ENCODE data around the gene EPRS1. TPM values are rescaled to one million over a fixed set of nuclear protein-coding genes. Genes with fewer than 3 reads are reported as not detected.

The EPRS1 gene
- total RNA-seq (2016; rRNA removed; fragmentation: Illumina TruSeq; extraction: Trizol), result 124 and 194 TPM in 2 replicates
- 16.7 and 18.1 TPM in 2 replicates for total RNA-seq (2016; cell fraction: cytosol; rRNA removed; fragmentation: Illumina TruSeq; extraction: Trizol; ENCODE audit: low read depth)
- 119 and 184 TPM in 2 replicates for total RNA-seq (2016; cell fraction: insoluble cytoplasmic fraction; rRNA removed; fragmentation: Illumina TruSeq; extraction: Trizol)
- 23.3 and 32.3 TPM in 2 replicates for total RNA-seq (2016; cell fraction: membrane; rRNA removed; fragmentation: Illumina TruSeq; extraction: Trizol)
- 87.3 and 93.5 TPM in 2 replicates for total RNA-seq (2016; cell fraction: nucleus; rRNA removed; fragmentation: Illumina TruSeq; extraction: Trizol)
- polyA plus RNA-seq (2011; rRNA removed), result 67.5 and 86.1 TPM in 2 replicates
- 20.0 and 26.9 TPM in 2 replicates for polyA plus RNA-seq (2011; cell fraction: cytosol; rRNA removed)
- polyA plus RNA-seq (2011; cell fraction: nucleus; rRNA removed), result 13.1 and 18.8 TPM in 2 replicates
- polyA plus RNA-seq (2012), result 70.1 and 74.9 TPM in 2 replicates
- polyA plus RNA-seq (2016; cell fraction: cytosol; fragmentation: Illumina TruSeq; extraction: Trizol; ENCODE audit: low read depth), result 4.8 and 6.3 TPM in 2 replicates
- polyA plus RNA-seq (2016; cell fraction: insoluble cytoplasmic fraction; fragmentation: Illumina TruSeq; extraction: Trizol; ENCODE audit: low read depth), result 140 and 143 TPM in 2 replicates
- 13.9 and 18.0 TPM in 2 replicates for polyA plus RNA-seq (2016; cell fraction: membrane; fragmentation: Illumina TruSeq; extraction: Trizol; ENCODE audit: low read depth)
- 83.9 and 84.1 TPM in 2 replicates for polyA plus RNA-seq (2016; cell fraction: nucleus; fragmentation: Illumina TruSeq; extraction: Trizol; ENCODE audit: insufficient read depth, low read depth)
- 61.0 and 121 TPM in 2 replicates for polyA minus RNA-seq (2011; rRNA and poly(A)+ RNA removed; ENCODE audit: low replicate concordance)
- 68.1 and 86.3 TPM in 2 replicates for polyA minus RNA-seq (2011; cell fraction: cytosol; rRNA and poly(A)+ RNA removed)
- 60.3 and 73.6 TPM in 2 replicates for polyA minus RNA-seq (2011; cell fraction: nucleus; rRNA and poly(A)+ RNA removed)
- percentile 83 among the genes with signal in this experiment for Bru-seq, nascent RNA
- percentile 89 among the genes with signal in this experiment for BruChase-seq, experiment 1, labeled RNA remaining after a 6-hour chase
- BruChase-seq, experiment 2, labeled RNA remaining after a 2-hour chase, result percentile 80 among the genes with signal in this experiment
- long read RNA-seq, experiment 1, full-length matches to known transcripts, result 8 of 70 reads
- long read RNA-seq, experiment 1, partial matches to known transcripts, result 57 of 70 reads
- long read RNA-seq, experiment 1, other reads (novel, unspliced or antisense), result 5 of 70 reads
- long read RNA-seq, experiment 2, full-length matches to known transcripts, result 51 of 178 reads
- long read RNA-seq, experiment 2, partial matches to known transcripts, result 78 of 178 reads
- long read RNA-seq, experiment 2, other reads (novel, unspliced or antisense), result 49 of 178 reads

DNA sequence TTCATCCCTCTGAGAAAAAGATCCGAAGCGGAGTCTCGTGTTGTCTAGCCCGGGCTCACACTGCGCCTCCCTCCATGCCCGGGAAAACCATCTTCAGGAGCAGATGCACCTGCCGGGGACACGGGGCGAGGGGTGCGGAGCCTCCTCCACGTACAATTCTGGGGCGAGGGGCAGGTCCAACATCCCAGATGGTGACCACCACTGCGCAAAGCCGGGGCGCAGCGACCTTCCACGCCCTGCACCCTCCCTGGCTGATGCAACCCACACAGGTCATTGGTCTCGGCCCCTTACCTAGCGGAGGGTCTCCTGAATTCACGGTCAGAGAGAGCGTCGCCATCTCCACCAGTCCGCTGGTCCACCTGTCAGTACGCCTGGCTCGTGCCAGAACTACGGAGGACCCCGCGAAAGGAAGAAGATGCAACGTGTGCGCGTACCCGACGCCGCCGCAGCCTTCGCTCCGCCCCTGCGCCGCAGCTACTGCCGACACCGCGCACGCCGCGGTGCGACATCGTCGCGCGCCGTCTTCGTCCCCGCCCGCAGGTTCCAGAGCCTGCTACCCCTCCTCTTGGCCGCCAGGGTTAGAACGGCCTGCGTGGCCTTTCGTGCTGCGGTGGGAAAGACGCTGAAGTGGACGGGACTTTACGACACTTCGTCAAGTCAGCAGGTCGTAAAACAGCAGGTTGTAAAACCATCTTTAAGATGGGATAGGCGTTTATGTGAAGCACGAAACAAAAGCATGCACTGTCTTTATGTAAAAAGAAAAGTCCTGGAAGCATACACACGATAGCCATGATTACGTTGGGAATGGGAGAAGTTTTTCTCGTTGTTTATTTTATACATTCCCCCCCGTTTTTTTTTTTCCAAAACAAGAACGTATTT, at the start of gene EPRS1:
Gene EPRS1, minus strand, starts transcription at position 454 of the 879 bp plus-strand sequence. Its CDS starts 117 bp downstream, at position 337.
- 3% methylated on average over 22 of the region's 71 CpGs for WGBS (ENCODE audit: low lambda C conversion rate)
- no peaks in the 10 kb centered on the region for H3K27me3 ChIP-seq (ENCODE audit: control insufficient read depth in 1 of 2, insufficient read depth in 2 of 2, low read length in 2 of 2)
- 0 out of 5 replicates have a peak, but pooled peaks cover 1 to 6% of the 10 kb centered on the region in 2 experiments for H3K36me3 ChIP-seq (replicated peaks in 1 of 2; ENCODE audit: control insufficient read depth in 1 of 2, insufficient read depth in 2 of 2, low read length in 2 of 2)
- DNase-seq (ENCODE audit: low spot score) (peak; percentile 93), ATAC-seq (peak; percentile 97), FAIRE-seq (peak; percentile 98)
- peaks cover 22% of the 10 kb centered on the region for H3K4me1 ChIP-seq (ENCODE audit: insufficient read depth, low read length)
- peak within 1 kb of the TSS; percentile 84 for H3K9ac ChIP-seq (ENCODE audit: insufficient read depth, low read depth, low read length)
- H3K4me3 ChIP-seq (replicated peaks in 1 of 3; ENCODE audit: insufficient read depth in 1 of 3, low read depth in 2 of 3, low read length in 3 of 3), result peak within 1 kb of the TSS; percentile 94 to 96 (median 96)
- H4K20me1 ChIP-seq (ENCODE audit: insufficient read depth, low read length), result no peaks in the 10 kb centered on the region; the same call in 1 of the 2 replicates
- peak within 1 kb of the TSS; percentile 81 for H3K4me2 ChIP-seq (ENCODE audit: low read depth, low read length)
- in situ Hi-C loops (cut with HindIII; ENCODE audit: extremely low pct_ligation_motif_present, low pct_unique_long_range_greater_than_20kb) (loop anchor here (5.0 kb wide), 1 partner anchor 41 kb away; the partner anchor contains the start of gene BPNT1), intact Hi-C loops (cut with micrococcal nuclease; ENCODE audit: unreplicated experiment) (loop anchor here (1.0 kb wide), 1 partner anchor 48 kb away; the partner anchor contains the start of gene IARS2)
- BruUV-seq (replicated peaks), result TSS peak; percentile 69
- H3K79me2 ChIP-seq (ENCODE audit: insufficient read depth, low read length), result peaks cover 39% of the 10 kb centered on the region
- ChIA-PET CTCF (ENCODE audit: low intra/inter-chr PET ratio, low total read pairs) (interaction anchor here (0.6 kb wide), 1 partner anchor 13 kb away, joined by 3 read pairs; no protein-coding TSS in a partner anchor), POLR2A (interaction anchor here (0.7 to 1.0 kb wide), 5 partner anchors 17 to 162 kb away, joined by 3 to 9 read pairs (median 3); partner anchors contain the start of genes IARS2 and SLC30A10)
- no peaks in the 10 kb centered on the region for H3K9me3 ChIP-seq (ENCODE audit: low read length)
- peak within 1 kb of the TSS; percentile 78 for H3K27ac ChIP-seq (ENCODE audit: extremely low read length, insufficient read depth, low read length)
- peak within 1 kb of the TSS; percentile 70 for H2AFZ ChIP-seq (ENCODE audit: low read length)
- TF ChIP-seq, protein P1, sequence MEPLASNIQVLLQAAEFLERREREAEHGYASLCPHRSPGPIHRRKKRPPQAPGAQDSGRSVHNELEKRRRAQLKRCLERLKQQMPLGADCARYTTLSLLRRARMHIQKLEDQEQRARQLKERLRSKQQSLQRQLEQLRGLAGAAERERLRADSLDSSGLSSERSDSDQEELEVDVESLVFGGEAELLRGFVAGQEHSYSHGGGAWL (CRISPR knock-in tag; IDR thresholded peaks at IDR 0.05), result peak; percentile 89
- TF ChIP-seq MYC (CRISPR knock-in tag; IDR thresholded peaks at IDR 0.05; ENCODE audit: borderline replicate concordance) (peak; percentile 97), ZFP1 (CRISPR knock-in tag; IDR thresholded peaks at IDR 0.05) (no peak; the same call in 1 of the 2 replicates), ZNF224 (CRISPR knock-in tag; IDR thresholded peaks at IDR 0.05) (peak; percentile 95; the same call in 1 of the 2 replicates), ATF7-NPFF (CRISPR knock-in tag; IDR thresholded peaks at IDR 0.05; ENCODE audit: low read depth) (peak; percentile 91), YY1 (IDR thresholded peaks at IDR 0.05; ENCODE audit: insufficient read depth, insufficient replicate concordance, low read depth, low read length) (peak; percentile 83), ZNF251 (CRISPR knock-in tag; IDR thresholded peaks at IDR 0.05) (no peak), ZBTB21 (CRISPR knock-in tag; IDR thresholded peaks at IDR 0.05) (no peak), ATRX (CRISPR knock-in tag; IDR thresholded peaks at IDR 0.05; ENCODE audit: borderline replicate concordance) (no peak), ZNF850 (CRISPR knock-in tag; conservative IDR thresholded peaks at IDR 0.05) (no peak), DR1 (CRISPR knock-in tag; IDR thresholded peaks at IDR 0.05) (peak; percentile 88), SIN3A (IDR thresholded peaks at IDR 0.05; ENCODE audit: borderline replicate concordance, low read depth, low read length) (peak; percentile 83; the same call in 1 of the 2 replicates)
- TF ChIP-seq, protein P2, sequence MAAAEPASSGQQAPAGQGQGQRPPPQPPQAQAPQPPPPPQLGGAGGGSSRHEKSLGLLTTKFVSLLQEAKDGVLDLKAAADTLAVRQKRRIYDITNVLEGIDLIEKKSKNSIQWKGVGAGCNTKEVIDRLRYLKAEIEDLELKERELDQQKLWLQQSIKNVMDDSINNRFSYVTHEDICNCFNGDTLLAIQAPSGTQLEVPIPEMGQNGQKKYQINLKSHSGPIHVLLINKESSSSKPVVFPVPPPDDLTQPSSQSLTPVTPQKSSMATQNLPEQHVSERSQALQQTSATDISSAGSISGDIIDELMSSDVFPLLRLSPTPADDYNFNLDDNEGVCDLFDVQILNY (CRISPR knock-in tag; conservative IDR thresholded peaks at IDR 0.05), result peak; percentile 76; the same call in 1 of the 2 replicates
- TF ChIP-seq, protein P3, sequence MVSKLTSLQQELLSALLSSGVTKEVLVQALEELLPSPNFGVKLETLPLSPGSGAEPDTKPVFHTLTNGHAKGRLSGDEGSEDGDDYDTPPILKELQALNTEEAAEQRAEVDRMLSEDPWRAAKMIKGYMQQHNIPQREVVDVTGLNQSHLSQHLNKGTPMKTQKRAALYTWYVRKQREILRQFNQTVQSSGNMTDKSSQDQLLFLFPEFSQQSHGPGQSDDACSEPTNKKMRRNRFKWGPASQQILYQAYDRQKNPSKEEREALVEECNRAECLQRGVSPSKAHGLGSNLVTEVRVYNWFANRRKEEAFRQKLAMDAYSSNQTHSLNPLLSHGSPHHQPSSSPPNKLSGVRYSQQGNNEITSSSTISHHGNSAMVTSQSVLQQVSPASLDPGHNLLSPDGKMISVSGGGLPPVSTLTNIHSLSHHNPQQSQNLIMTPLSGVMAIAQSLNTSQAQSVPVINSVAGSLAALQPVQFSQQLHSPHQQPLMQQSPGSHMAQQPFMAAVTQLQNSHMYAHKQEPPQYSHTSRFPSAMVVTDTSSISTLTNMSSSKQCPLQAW (CRISPR knock-in tag; IDR thresholded peaks at IDR 0.05), result peak; percentile 91
